ENCODE data around the gene NF2.

DNA sequence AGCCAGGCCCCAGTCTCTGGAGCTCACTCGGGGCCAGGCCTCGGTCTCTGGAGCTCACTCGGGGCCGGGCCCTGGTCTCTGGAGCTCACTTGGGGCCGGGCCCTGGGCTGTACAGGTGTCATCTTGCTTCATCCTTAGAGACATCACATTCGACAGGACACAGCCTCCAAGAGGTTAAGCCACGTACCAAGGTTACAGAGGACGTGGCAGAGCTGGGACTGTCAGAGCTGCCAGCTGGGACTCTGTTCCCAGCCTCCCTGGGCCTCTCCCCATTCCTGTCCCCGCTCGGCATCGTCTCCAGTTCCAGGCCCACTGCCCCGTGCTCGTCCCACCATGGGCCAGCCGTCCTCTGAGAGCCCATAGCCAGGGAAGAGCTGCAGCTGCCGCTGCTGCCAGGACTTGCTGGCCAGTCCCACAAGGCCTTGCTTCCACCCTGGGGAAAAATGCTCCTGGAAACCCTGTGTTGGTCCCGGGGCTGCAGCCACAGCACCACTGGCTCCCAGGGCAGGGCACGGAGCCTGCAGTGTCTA is 136.0 kb downstream of the NF2 start:
- TF ChIP-seq CTCF (IDR thresholded peaks at IDR 0.05; ENCODE audit: low read depth, low read length, poor library complexity, severe bottlenecking) (no peak), EZH2phosphoT487 (IDR thresholded peaks at IDR 0.05; ENCODE audit: borderline replicate concordance, low read length) (no peak)
